ENCODE measurements around the gene ADAMTS17. TPM values are rescaled to one million over a fixed set of nuclear protein-coding genes. Genes with fewer than 3 reads are reported as not detected.

ADAMTS17 gene
- total RNA-seq, 1 experiment from 2014 or later: 0.15 TPM

DNA sequence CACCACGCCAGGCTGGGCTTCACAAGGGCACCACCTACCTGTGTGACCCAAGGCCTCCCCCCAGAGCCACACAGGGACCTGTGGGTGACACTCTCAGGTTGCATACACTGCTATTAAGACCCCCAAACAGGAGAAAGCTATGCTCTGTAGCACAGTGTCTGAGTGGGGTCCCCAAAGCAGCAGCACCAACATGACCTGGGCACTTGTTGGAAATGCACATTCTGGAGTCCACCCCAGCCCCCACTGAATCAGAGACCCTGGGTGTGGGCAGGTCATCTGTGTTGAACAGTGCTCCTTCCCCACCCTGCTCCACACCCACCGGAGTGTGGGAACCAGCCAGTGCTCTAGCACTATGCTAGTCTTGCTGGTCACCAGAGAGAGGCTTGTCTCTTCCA lies 76.1 kb downstream of the ADAMTS17 start:
- no peak overlapping the region for H3K27ac ChIP-seq (ENCODE audit: low read depth, low read length, poor library complexity, severe bottlenecking)
- no peak for DNase-seq (ENCODE audit: low spot score)
- no peak overlapping the region for H3K4me3 ChIP-seq (ENCODE audit: low read depth, low read length, poor library complexity, severe bottlenecking)
- no peaks in the 10 kb centered on the region for H3K4me1 ChIP-seq (ENCODE audit: insufficient read depth, low read length, poor library complexity, severe bottlenecking)
- ChIA-PET CTCF (no interaction called here), POLR2A (ENCODE audit: low non-redundant PET) (no interaction called here)
- no peaks in the 10 kb centered on the region for H3K36me3 ChIP-seq (ENCODE audit: insufficient read depth, low read length, poor library complexity, severe bottlenecking)
- no TSS peak for BruUV-seq (replicated peaks)
- TF ChIP-seq, protein P1, sequence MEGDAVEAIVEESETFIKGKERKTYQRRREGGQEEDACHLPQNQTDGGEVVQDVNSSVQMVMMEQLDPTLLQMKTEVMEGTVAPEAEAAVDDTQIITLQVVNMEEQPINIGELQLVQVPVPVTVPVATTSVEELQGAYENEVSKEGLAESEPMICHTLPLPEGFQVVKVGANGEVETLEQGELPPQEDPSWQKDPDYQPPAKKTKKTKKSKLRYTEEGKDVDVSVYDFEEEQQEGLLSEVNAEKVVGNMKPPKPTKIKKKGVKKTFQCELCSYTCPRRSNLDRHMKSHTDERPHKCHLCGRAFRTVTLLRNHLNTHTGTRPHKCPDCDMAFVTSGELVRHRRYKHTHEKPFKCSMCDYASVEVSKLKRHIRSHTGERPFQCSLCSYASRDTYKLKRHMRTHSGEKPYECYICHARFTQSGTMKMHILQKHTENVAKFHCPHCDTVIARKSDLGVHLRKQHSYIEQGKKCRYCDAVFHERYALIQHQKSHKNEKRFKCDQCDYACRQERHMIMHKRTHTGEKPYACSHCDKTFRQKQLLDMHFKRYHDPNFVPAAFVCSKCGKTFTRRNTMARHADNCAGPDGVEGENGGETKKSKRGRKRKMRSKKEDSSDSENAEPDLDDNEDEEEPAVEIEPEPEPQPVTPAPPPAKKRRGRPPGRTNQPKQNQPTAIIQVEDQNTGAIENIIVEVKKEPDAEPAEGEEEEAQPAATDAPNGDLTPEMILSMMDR (conservative IDR thresholded peaks at IDR 0.05; ENCODE audit: low read depth, low read length): no peak
- no peak for TF ChIP-seq EZH2 (IDR thresholded peaks at IDR 0.05; ENCODE audit: borderline replicate concordance, low read depth, low read length, poor library complexity, severe bottlenecking)
- intact Hi-C loops (cut with micrococcal nuclease; ENCODE audit: unreplicated experiment): no loop called here
- no peaks in the 10 kb centered on the region for H3K27me3 ChIP-seq (replicated peaks; ENCODE audit: insufficient read depth, low read depth, low read length, poor library complexity)
- no peaks in the 10 kb centered on the region for H3K9me3 ChIP-seq (ENCODE audit: low read depth, low read length, poor library complexity, severe bottlenecking)

DNA sequence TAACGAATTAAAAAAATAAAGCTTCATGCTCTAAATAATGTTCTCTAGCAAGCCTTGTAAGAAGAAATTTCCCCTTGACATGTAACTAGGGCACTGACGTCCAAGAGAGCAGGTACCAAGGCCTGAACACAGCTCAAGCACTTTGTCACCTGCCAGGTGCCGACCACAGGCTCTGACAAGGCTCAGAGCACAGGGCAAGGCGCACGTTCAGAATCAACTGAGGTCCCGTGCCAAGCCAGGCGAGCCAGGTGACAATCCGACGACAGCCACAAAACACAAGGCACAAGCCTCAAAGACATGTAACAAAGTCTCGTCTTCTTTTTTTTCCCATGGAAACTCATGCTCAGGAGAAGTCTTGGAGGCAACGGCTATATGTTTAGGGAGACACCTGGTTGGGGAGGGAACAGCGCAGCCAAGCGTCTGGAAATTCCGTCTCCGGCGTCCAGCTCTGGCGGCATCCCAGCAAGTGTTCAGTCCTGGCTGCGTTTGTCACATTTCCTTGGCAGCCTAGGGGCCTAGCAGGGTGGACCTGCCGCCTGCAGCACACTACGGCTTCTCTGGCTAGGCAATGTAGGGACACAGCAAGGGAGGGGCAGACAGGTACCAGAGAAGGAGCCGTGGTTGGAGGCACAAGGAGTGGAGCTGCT lies 76.7 kb downstream of the ADAMTS17 start:
- intact Hi-C loops (cut with micrococcal nuclease; ENCODE audit: unreplicated experiment): no loop called here
- no peak overlapping the region for H3K27ac ChIP-seq (ENCODE audit: low read depth, low read length, poor library complexity, severe bottlenecking)
- TF ChIP-seq, protein P1 (conservative IDR thresholded peaks at IDR 0.05; ENCODE audit: low read depth, low read length): no peak
- no peak for TF ChIP-seq EZH2 (IDR thresholded peaks at IDR 0.05; ENCODE audit: borderline replicate concordance, low read depth, low read length, poor library complexity, severe bottlenecking)
- H3K4me1 ChIP-seq (ENCODE audit: insufficient read depth, low read length, poor library complexity, severe bottlenecking): no peaks in the 10 kb centered on the region
- ChIA-PET CTCF (no interaction called here), POLR2A (ENCODE audit: low non-redundant PET) (no interaction called here)
- no peaks in the 10 kb centered on the region for H3K36me3 ChIP-seq (ENCODE audit: insufficient read depth, low read length, poor library complexity, severe bottlenecking)
- BruUV-seq (replicated peaks): no TSS peak
- no peaks in the 10 kb centered on the region for H3K27me3 ChIP-seq (replicated peaks; ENCODE audit: insufficient read depth, low read depth, low read length, poor library complexity)
- H3K9me3 ChIP-seq (ENCODE audit: low read depth, low read length, poor library complexity, severe bottlenecking): peaks cover 3% of the 10 kb centered on the region
- DNase-seq (ENCODE audit: low spot score): no peak
- no peak overlapping the region for H3K4me3 ChIP-seq (ENCODE audit: low read depth, low read length, poor library complexity, severe bottlenecking)

DNA sequence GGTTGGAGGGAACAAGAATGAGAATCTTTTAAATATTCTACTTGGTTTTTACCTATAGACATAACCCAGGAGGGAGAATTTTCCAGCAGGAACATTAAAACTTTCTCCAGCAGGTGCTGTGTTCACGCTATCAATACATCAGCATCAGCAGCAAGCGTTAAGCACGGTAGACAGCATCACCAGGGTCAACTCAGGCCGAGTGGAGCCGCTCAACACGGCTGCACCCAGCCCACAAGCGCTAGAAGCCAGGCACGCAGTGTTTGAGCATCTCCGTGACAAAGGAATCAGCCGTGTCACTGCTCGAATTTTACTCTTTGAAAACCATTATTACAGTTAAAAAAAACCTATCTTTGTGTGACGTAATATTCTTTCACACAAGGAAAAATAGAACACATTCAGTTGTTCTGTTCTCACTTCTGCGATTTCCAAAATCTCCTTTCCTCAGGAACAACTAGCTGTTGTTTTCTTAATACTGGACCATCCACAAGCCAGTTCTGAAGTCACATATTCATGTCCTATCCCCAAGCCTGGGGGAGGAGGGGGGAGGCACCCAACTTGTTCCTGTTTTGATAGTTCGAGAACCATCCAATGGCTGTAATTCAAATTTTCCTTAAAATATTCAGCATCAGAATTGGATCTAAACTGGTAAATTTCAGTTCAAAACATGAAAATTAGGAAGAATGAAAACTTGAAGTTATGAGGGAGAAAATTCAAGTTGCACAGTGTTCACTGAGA lies 77.9 kb downstream of the ADAMTS17 start:
- TF ChIP-seq, protein P1 (conservative IDR thresholded peaks at IDR 0.05; ENCODE audit: low read depth, low read length): no peak
- no peak for TF ChIP-seq EZH2 (IDR thresholded peaks at IDR 0.05; ENCODE audit: borderline replicate concordance, low read depth, low read length, poor library complexity, severe bottlenecking)
- no peak for DNase-seq (ENCODE audit: low spot score)
- Histone ChIP-seq H3K4me1 (ENCODE audit: insufficient read depth, low read length, poor library complexity, severe bottlenecking) (no peaks in the 10 kb centered on the region), H3K27ac (ENCODE audit: low read depth, low read length, poor library complexity, severe bottlenecking) (no peak overlapping the region), H3K27me3 (replicated peaks; ENCODE audit: insufficient read depth, low read depth, low read length, poor library complexity) (no peaks in the 10 kb centered on the region), H3K4me3 (ENCODE audit: low read depth, low read length, poor library complexity, severe bottlenecking) (no peak overlapping the region), H3K9me3 (ENCODE audit: low read depth, low read length, poor library complexity, severe bottlenecking) (peaks cover 11% of the 10 kb centered on the region), H3K36me3 (ENCODE audit: insufficient read depth, low read length, poor library complexity, severe bottlenecking) (no peaks in the 10 kb centered on the region)
- POLR2A ChIA-PET (ENCODE audit: low non-redundant PET): no interaction called here
- BruUV-seq (replicated peaks): no TSS peak
- CTCF ChIA-PET: no interaction called here
- intact Hi-C loops (cut with micrococcal nuclease; ENCODE audit: unreplicated experiment): no loop called here
